Upper lobe of left lung (tissue), 6 donors: Measurements from ENCODE around the gene SLC38A9. TPM values are rescaled to one million over a fixed set of nuclear protein-coding genes. Genes with fewer than 3 reads are reported as not detected.
"Not testable (repeated sequence)": the region's sequence is repeated elsewhere in the genome, so short reads cannot be mapped to it uniquely, and the experiment has no call there.

Experiments used
- ATAC-seq, 2 donors: fragments of 200-7000 bp; cut with Tn5 transposase; one replicate each; pipeline ENCODE4 v1.9.1; 2022; ENCODE audit warnings: mild to moderate bottlenecking in 2 of 2, moderate library complexity in 2 of 2; ENCODE audit not compliant: low FRiP score in 2 of 2
- DNase-seq, 2 donors: peaks; one replicate each; pipeline ENCODE4 v3.0.0-alpha.2; 2019 to 2020
- H3K27ac ChIP-seq, 4 donors: fragments of 200-600 bp; sonication (generic); one replicate each; pipeline ENCODE4 v1.5.1; 2016 to 2019
- H3K27me3 ChIP-seq, 4 donors: fragments of 200-600 bp; sonication (generic); one replicate each; pipeline ENCODE4 v1.5.1; 2017 to 2019
- H3K36me3 ChIP-seq, 4 donors: fragments of 200-600 bp; sonication (generic); one replicate each; pipeline ENCODE4 v1.5.1; 2016 to 2019
- H3K4me1 ChIP-seq, 4 donors: fragments of 200-600 bp; sonication (generic); one replicate each; pipeline ENCODE4 v1.5.1; 2018 to 2019
- H3K4me3 ChIP-seq, 4 donors: fragments of 200-600 bp; sonication (generic); one replicate each; pipeline ENCODE4 v1.5.1; 2017 to 2019; ENCODE audit warnings: mild to moderate bottlenecking in 2 of 4, moderate library complexity in 1 of 4
- H3K9me3 ChIP-seq, 4 donors: fragments of 200-600 bp; sonication (generic); one replicate each; pipeline ENCODE4 v1.5.1; 2018 to 2019
- CTCF ChIP-seq, 6 experiments: fragments of 450-650 bp in 4 of 6; fragments of 200-600 bp in 2 of 6; sonication (generic) in 2 of 6; IDR thresholded peaks; one replicate each; pipeline ENCODE4 v1.5.1; 2016 to 2019; ENCODE audit warnings: antibody characterized with exemption in 6 of 6
- EP300 ChIP-seq, 4 donors: sonication (generic); formaldehyde crosslinking; IDR thresholded peaks; one replicate each; pipeline ENCODE4 v1.5.1; 2017; ENCODE audit warnings: antibody characterized with exemption in 4 of 4, control low read depth in 2 of 4
- POLR2A ChIP-seq, 4 donors: fragments of 450-650 bp; IDR thresholded peaks; one replicate each; pipeline ENCODE4 v1.5.1; 2016 to 2017; ENCODE audit warnings: antibody characterized with exemption in 4 of 4, mild to moderate bottlenecking in 2 of 4
- POLR2AphosphoS5 ChIP-seq, 2 donors: sonication (generic); formaldehyde crosslinking; IDR thresholded peaks; one replicate each; pipeline ENCODE4 v1.5.1; 2017; ENCODE audit warnings: antibody characterized with exemption in 2 of 2
- WGBS, 2 donors: methylation state at CpG; one replicate each; pipeline ENCODE4 v1.1.5; 2017 to 2018; 5-methylcytosine and 5-hydroxymethylcytosine counted together
- total RNA-seq, 6 donors: library from RNA; depleted of rRNA in 4 of 6; stranded (reverse); fragments of >200 nt in 4 of 6; gene quantifications; one replicate each; pipeline versions ENCODE4 v1.1.0 to v1.2.1, GENCODE V29; 2016 to 2021
- donor health status: DM: no; HTN: no; CAD: no; lungs with moderate emphysema.
- donor health status: DM: no; HTN: yes; CAD: no; lungs with severe emphysema.

SLC38A9 gene
- total RNA-seq, 6 donors from 2014 or later = 14.4 to 41.9 (median 19.9) TPM

GRCh38 chr5:55734658-55735057, 22.5 kb upstream of the SLC38A9 start:
- no peak for TF ChIP-seq CTCF (IDR thresholded peaks at IDR 0.05)
- TF ChIP-seq EP300 (IDR thresholded peaks at IDR 0.05) = no peak
- TF ChIP-seq POLR2A (IDR thresholded peaks at IDR 0.05) = no peak
- no peak for TF ChIP-seq POLR2AphosphoS5 (IDR thresholded peaks at IDR 0.05)
- Histone ChIP-seq H3K4me1 (no peaks in the 10 kb centered on the region), H3K27me3 (no peaks in the 10 kb centered on the region), H3K36me3 (no peaks in the 10 kb centered on the region), H3K4me3 (no peak overlapping the region), H3K9me3 (no peaks in the 10 kb centered on the region), H3K27ac (no peak overlapping the region)
- no peak for DNase-seq
- WGBS, 2 donors = 94 to 98% methylated on average over 1 of the region's 1 CpG
- no peak for ATAC-seq

GRCh38 chr5:55732585-55732984, 20.5 kb upstream of the SLC38A9 start:
- Histone ChIP-seq H3K9me3 (no peaks in the 10 kb centered on the region), H3K4me1 (no peaks in the 10 kb centered on the region), H3K4me3 (no peak overlapping the region), H3K36me3 (no peaks in the 10 kb centered on the region), H3K27me3 (no peaks in the 10 kb centered on the region), H3K27ac (no peak overlapping the region)
- TF ChIP-seq POLR2AphosphoS5 (IDR thresholded peaks at IDR 0.05) (no peak), POLR2A (IDR thresholded peaks at IDR 0.05) (no peak), EP300 (IDR thresholded peaks at IDR 0.05) (no peak), CTCF (IDR thresholded peaks at IDR 0.05) (no peak)
- no peak for DNase-seq
- no peak for ATAC-seq

GRCh38 chr5:55731848-55732247, 19.7 kb upstream of the SLC38A9 start:
- ATAC-seq (no peak), DNase-seq (no peak)
- Histone ChIP-seq H3K27ac (no peak overlapping the region), H3K4me1 (no peaks in the 10 kb centered on the region), H3K36me3 (no peaks in the 10 kb centered on the region), H3K9me3 (no peaks in the 10 kb centered on the region), H3K4me3 (no peak overlapping the region), H3K27me3 (no peaks in the 10 kb centered on the region)
- TF ChIP-seq CTCF (IDR thresholded peaks at IDR 0.05) (no peak), POLR2A (IDR thresholded peaks at IDR 0.05) (no peak), POLR2AphosphoS5 (IDR thresholded peaks at IDR 0.05) (no peak), EP300 (IDR thresholded peaks at IDR 0.05) (no peak)
- 87% methylated on average over 3 of the region's 3 CpGs for WGBS, 2 donors

- Histone ChIP-seq H3K27ac (no peak overlapping the region), H3K27me3 (no peaks in the 10 kb centered on the region), H3K36me3 (no peaks in the 10 kb centered on the region), H3K9me3 (no peaks in the 10 kb centered on the region), H3K4me1 (no peaks in the 10 kb centered on the region), H3K4me3 (no peak overlapping the region)
- TF ChIP-seq POLR2AphosphoS5 (IDR thresholded peaks at IDR 0.05) (no peak), POLR2A (IDR thresholded peaks at IDR 0.05) (no peak), CTCF (IDR thresholded peaks at IDR 0.05) (no peak), EP300 (IDR thresholded peaks at IDR 0.05) (no peak)
- DNase-seq = no peak
- 67 to 76% methylated on average over 4 of the region's 4 CpGs for WGBS, 2 donors
- ATAC-seq = no peak
Observed at GRCh38 chr5:55724281-55724680, 12.2 kb upstream of the SLC38A9 start.

GRCh38 chr5:55720188-55720703, 8.1 kb upstream of the SLC38A9 start:
- Histone ChIP-seq H3K9me3 (no peaks in the 10 kb centered on the region), H3K4me1 (no peaks in the 10 kb centered on the region), H3K4me3 (no peak overlapping the region), H3K36me3 (no peaks in the 10 kb centered on the region), H3K27ac (no peak overlapping the region), H3K27me3 (no peaks in the 10 kb centered on the region)
- ATAC-seq (no peak), DNase-seq (no peak)
- WGBS, 2 donors = 90 to 95% methylated on average over 3 of the region's 3 CpGs
- TF ChIP-seq POLR2A (IDR thresholded peaks at IDR 0.05) (no peak), EP300 (IDR thresholded peaks at IDR 0.05) (no peak), CTCF (IDR thresholded peaks at IDR 0.05) (no peak), POLR2AphosphoS5 (IDR thresholded peaks at IDR 0.05) (no peak)

GRCh38 chr5:55719026-55719425, 6.9 kb upstream of the SLC38A9 start:
- not testable (repeated sequence) for H3K36me3 ChIP-seq, DNase-seq, H3K27ac ChIP-seq, ATAC-seq, H3K4me3 ChIP-seq, H3K9me3 ChIP-seq, H3K27me3 ChIP-seq, H3K4me1 ChIP-seq
- WGBS, 2 donors = 93 to 100% methylated on average over 2 of the region's 2 CpGs
